Measurements from ENCODE around the gene HTD2.

Gene HTD2

GRCh38 chr3:58292866-58293265 is 13.5 kb upstream of the HTD2 start:
- DNase-seq (ENCODE audit: low read depth in 2 of 2) = no peak

GRCh38 chr3:58293516-58293915 is 12.8 kb upstream of the HTD2 start:
- no peak for DNase-seq (ENCODE audit: low read depth in 2 of 2)

- no peak for DNase-seq (ENCODE audit: low read depth in 2 of 2)
Observed at GRCh38 chr3:58296269-58296668, 10.1 kb upstream of the HTD2 start.

GRCh38 chr3:58296843-58297242 is 9.5 kb upstream of the HTD2 start:
- DNase-seq (ENCODE audit: low read depth in 2 of 2) = no peak

- DNase-seq (ENCODE audit: low read depth in 2 of 2) = no peak
Observed at GRCh38 chr3:58298190-58298589, 8.1 kb upstream of the HTD2 start.

- no peak for DNase-seq (ENCODE audit: low read depth in 2 of 2)
Observed at GRCh38 chr3:58299075-58299474, 7.2 kb upstream of the HTD2 start.

- DNase-seq (ENCODE audit: low read depth in 2 of 2) = no peak
Observed at GRCh38 chr3:58299839-58300516, 6.3 kb upstream of the HTD2 start.

GRCh38 chr3:58307639-58308215 is 1.4 kb downstream of the HTD2 start:
- DNase-seq (ENCODE audit: low read depth in 2 of 2) = peak in 1 of 2 donors; percentile 22

- DNase-seq (ENCODE audit: low read depth in 2 of 2) = no peak
Observed at GRCh38 chr3:58308728-58309127, 2.4 kb downstream of the HTD2 start.

- no peak for DNase-seq (ENCODE audit: low read depth in 2 of 2)
Observed at GRCh38 chr3:58317811-58318210, 11.5 kb downstream of the HTD2 start.

GRCh38 chr3:58321791-58322190 is 15.5 kb downstream of the HTD2 start:
- DNase-seq (ENCODE audit: low read depth in 2 of 2) = no peak

GRCh38 chr3:58322793-58323192 is 16.5 kb downstream of the HTD2 start:
- DNase-seq (ENCODE audit: low read depth in 2 of 2) = no peak

- DNase-seq (ENCODE audit: low read depth in 2 of 2) = no peak
Observed at GRCh38 chr3:58323529-58324390, 17.4 kb downstream of the HTD2 start.

GRCh38 chr3:58324391-58325390 is 18.4 kb downstream of the HTD2 start:
- DNase-seq (ENCODE audit: low read depth in 2 of 2) = no peak

- DNase-seq (ENCODE audit: low read depth in 2 of 2) = no peak
Observed at GRCh38 chr3:58325525-58325992, 19.2 kb downstream of the HTD2 start.

- DNase-seq (ENCODE audit: low read depth in 2 of 2) = no peak
Observed at GRCh38 chr3:58326267-58326900, 20.1 kb downstream of the HTD2 start.

GRCh38 chr3:58329150-58329921 is 23.0 kb downstream of the HTD2 start:
- no peak for DNase-seq (ENCODE audit: low read depth in 2 of 2)

- DNase-seq (ENCODE audit: low read depth in 2 of 2) = no peak
Observed at GRCh38 chr3:58329922-58330413, 23.6 kb downstream of the HTD2 start.

GRCh38 chr3:58331593-58332152 is 25.4 kb downstream of the HTD2 start:
- no peak for DNase-seq (ENCODE audit: low read depth in 2 of 2)
